GM21717 (cell line): ENCODE data around the gene DIP2C.
"Not testable (repeated sequence)": the region's sequence is repeated elsewhere in the genome, so short reads cannot be mapped to it uniquely, and the experiment has no call there.

Source experiments
- ATAC-seq: cut with Tn5 transposase; IDR thresholded peaks from one replicate; pipeline ENCODE4 v1.9.1; 2021; ENCODE audit warnings: mild to moderate bottlenecking, moderate library complexity; ENCODE audit not compliant: unreplicated experiment

DIP2C gene

DNA sequence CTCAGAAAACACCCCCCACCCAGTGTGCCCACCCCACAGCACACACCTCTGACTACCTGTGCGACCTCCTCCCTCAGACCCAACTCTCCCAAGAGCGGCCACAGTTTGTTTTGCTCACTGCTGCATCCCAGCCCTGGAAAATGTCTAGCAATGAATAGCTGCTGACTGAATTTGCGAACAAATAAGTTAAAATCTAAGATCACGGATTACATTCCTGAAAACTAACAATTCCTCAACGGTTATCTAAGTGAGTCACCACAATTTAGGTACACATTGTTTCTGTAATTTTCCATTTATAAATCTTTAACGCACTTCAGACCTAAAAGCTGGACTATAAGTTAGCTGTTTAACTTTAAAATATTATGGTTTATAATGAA, 319.0 kb downstream of the DIP2C start:
- ATAC-seq, result no peak

DNA sequence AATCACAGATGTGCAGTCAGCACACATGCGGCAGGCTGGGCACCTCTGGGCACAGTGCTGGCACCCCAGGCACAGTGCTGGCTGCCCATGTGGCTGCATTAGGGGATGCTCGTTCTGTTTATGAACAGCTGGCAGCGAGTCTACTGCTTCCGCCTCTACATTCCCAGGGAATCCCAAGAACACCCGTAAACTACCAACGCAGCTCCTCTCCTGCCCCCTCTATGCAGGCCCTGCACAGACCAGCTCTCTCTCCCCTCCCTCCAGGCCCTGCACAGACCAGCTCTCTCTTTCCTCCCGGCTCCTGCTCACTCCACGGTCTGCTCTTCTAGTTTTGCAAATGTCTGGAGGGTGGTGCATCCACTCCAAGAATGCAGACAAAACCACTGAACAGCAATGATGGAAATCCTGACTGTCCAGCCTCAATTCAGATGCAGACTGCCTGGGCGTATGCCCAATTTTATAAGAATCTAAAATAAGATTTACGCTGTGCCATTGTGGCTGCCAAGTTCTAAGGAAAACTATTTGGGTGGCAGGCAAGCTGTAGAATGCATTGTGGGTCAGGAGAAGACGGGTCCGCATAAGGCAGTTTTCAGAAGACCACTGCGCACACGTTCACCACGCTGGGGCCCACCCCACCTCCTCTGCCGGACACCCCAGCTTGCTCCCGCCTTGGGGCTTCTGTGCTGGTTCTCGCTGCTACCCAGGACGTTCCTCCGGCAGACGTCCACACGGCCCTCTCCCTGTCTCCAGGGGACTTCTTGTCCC, 319.6 kb downstream of the DIP2C start:
- no peak for ATAC-seq

DNA sequence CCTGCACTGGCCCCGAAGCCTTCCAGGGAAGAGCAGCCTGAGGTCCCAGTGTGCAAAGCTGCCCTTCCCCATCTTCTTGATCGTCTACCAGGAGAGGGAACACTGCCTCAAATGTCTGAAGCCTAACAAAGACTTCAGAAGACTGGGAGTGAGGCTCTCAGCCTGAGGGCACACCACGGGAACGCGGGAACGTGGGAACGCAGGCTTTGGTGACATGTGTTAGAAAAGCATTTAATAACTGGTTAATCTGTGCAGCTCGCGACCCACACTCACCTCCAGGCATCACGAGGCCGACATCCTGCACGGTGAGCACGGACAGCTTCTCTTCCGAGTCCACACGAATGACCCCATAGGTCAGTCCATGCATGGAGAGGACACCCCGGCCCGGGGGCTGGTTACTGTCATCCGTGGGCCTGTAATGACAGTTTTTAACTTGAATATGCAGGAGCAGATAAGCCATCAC, 320.2 kb downstream of the DIP2C start:
- ATAC-seq, result no peak

DNA sequence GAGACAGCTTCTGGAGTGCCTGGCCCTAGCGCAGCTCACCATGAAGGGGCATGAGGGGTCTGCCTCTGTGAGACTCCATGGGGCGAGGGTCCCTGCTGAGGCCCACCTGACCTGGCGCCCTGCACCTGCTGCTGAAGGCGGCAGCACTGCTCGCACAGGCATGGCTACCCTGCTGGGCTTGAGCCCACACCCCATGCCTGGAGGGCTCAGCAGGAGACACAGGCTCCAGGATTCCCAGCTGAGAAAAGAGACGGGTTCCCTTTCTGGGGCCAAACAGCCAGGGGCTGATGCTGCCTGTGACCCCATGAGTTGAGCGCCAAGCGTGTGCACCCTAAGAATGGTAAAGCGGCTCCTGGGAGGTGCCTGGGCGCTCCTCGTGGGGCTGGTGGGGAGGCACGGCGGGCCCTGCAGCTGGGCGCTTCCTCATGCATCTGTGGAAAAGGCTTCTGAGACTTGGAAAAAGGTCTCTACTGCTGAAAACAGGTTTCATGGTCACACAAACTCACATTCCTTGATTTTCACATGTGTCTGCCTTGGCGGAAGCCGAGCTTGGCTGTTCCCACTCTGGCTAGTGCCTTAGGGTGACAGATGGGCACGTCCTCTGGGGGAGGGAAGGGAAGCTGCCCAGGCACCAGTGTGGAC, 320.8 kb downstream of the DIP2C start:
- ATAC-seq, result no peak

DNA sequence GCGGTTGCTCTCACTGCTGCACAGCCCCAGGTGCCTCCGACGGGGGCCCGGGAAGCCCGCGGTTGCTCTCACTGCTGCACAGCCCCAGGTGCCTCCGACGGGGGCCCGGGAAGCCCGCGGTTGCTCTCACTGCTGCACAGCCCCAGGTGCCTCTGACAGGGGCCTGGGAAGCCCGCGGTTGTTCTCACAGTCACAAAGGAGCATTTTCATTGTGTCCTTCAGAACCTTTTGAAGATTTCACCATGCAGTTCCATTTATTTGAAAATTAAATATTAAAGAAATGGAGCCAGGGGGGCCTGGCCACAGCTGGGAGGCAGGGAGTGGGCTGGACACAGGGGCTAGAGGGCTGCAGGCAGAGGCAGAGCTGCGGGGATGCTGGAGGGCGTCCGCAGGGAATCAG, 321.4 kb downstream of the DIP2C start:
- not testable (repeated sequence) for ATAC-seq

DNA sequence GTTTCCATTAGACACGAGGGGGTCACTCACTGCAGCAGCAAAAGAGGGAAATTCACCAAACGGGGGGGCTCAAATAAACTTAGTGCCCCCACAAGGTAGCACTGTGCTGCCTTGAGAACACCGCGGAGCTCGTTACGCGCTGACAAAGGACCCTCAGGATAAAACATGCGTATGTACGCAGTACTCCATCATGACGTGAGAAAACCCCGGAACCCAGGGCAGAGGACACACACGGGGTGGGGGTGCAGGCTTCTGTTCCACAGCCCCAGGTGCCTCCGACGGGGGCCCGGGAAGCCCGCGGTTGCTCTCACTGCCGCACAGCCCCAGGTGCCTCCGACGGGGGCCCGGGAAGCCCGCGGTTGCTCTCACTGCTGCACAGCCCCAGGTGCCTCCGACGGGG, 321.8 kb downstream of the DIP2C start:
- ATAC-seq, result no peak

DNA sequence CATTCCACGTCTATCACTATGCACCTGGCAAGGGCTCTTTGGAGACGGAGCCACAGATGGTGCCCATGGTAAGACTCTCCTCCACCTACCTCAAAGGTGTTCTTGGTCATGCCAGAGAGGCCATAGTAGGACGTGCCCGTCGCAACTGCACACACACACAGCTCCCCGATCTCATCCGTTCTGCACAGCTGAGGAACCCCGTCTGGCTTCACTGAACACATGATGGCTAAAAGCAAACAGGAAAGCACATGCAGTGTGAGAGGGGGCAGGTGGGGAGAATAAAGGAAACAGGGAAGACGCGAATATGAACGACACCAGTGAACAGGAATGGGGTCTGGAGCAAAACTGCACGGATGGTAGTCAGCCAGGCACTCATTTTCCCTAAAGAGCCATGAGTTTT, 323.3 kb downstream of the DIP2C start:
- no peak for ATAC-seq

DNA sequence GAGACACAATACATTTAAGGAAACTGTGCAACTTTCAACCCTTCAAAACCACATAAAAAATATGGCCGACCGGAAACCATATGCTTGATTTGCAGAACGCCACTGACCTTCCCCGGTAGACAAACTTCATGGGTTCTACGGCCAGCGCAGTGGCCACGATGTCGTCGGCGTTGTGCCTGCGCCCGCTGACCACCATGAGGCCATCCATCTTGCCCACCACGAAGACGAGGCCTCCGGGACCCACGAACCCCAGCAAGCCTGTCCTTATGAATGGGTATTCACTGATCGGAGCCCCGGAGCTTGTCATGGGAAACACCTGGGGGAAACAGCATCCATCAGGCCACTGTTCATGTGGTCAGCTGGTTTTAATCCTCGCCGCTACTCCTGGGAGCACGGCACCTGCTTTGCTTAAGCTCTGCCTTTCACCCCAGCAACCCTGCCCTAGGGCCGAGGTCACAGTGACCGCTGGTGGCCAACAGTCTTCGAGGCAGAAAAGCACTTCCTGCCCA, 325.1 kb downstream of the DIP2C start:
- ATAC-seq, result no peak

DNA sequence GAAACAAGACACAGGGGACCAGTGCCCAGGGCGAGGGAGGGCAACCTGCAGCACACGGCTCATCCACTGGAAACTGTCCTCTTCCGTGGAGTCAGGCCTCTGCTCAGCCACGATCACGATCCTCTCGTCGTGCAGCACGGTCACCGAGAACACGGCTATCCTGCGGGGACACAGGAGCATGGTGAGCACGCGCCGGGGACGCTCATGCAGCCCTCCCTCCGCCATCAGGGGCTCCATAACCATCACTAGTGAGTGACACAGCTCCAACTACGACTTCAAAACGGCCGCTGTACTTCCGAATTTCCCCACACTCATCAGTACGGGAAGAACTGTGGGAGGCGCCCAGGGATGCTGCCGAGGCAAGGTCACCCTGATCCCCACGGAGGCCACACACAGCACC, 326.3 kb downstream of the DIP2C start:
- ATAC-seq, result no peak

DNA sequence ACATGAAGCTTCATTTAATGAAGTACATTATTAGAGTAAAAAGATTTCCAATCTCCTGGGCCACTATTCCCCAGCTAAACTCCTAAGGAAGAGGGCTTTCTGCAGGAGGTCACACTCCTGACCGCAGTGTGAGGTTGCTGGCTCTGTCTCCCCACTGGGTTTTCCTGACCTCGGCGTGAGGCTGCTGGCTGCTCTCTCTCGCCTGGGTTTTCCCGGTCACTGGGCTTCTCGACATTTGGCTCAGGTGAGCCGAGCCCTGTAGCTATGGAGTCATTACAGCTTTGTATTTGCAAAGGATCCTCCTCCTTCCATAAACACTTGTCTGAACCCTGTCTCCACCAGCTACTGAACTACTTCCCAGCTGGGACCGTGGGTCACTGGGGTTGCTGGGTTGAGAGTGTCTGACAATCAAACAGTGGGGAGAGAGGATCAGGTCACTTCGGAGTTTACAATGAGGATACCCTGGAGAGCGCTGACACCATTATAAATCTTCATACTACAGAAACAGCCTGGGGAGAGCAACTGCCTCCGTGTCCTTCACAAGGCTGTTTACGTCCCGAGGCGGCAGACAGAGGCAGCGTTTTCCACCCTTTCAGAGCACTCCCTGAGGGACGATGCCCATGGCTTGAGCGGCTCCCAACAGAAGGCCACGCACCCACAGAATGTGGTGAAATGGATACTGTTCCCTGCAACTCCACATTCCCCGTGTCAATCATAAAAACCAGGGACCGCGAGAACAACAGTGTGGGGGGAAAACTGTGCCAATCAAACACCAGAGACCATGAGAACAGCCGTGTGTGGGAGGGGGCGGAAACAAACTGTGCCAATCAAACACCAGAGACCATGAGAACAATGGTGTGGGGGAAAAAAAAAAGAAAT, 328.0 kb downstream of the DIP2C start:
- ATAC-seq, result no peak

DNA sequence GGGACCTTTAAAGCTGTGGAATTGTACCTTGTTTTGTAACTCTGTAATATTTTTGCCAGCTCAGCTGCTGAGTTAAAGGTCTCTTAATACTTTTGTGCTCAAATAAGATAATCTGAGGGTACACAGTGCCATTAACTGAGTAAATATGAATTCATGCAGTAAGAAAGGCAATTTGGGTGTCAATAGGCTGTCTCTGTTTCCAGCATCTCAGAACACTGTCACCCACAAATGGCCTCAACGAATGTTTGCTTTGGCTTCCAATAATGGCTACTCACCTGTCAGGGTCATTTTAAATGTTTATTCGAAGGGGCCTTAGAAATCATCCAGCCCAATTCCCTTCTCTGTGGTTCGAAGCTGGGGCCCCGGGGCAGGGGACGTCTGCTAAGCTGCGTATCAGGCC, 328.8 kb downstream of the DIP2C start:
- ATAC-seq, result no peak

DNA sequence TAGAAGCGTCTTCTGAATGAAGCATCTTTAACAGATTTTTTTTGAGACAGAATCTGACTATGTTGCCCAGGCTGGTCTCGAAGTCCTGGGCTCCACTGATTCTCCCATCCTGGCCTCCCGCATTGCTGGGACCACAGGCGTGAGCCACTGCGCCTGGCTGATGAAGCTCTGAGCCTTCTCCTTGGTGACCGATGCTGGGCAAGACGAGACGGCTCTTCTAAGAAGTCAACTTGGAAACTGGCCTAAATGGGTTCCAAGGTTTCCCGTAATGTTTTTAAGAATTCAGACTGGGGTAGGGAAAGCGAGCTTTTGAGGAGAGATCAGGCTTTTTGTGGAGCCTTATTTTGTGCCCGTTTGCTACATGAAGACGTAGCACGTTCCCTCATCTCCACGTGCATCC, 329.7 kb downstream of the DIP2C start:
- ATAC-seq, result no peak

DNA sequence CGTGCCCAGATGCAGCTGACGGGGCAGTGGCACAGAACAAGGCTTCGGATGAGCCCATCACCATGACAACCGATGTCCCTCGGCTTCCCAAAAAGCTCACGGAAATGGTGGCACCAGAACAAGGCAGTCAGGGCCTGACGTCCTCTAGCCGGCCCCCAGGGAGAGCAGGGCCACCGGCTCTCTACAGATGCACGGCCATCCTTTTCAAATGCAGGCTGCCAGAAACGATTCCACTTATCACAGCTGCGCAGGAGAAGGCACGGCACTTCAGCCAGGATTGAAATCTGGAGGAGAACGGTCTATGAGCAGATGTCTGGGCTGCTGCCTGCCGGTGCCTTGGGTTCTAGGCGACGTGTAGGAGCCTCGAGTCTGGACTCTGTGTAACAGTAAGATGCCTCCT, 330.4 kb downstream of the DIP2C start:
- no peak for ATAC-seq

DNA sequence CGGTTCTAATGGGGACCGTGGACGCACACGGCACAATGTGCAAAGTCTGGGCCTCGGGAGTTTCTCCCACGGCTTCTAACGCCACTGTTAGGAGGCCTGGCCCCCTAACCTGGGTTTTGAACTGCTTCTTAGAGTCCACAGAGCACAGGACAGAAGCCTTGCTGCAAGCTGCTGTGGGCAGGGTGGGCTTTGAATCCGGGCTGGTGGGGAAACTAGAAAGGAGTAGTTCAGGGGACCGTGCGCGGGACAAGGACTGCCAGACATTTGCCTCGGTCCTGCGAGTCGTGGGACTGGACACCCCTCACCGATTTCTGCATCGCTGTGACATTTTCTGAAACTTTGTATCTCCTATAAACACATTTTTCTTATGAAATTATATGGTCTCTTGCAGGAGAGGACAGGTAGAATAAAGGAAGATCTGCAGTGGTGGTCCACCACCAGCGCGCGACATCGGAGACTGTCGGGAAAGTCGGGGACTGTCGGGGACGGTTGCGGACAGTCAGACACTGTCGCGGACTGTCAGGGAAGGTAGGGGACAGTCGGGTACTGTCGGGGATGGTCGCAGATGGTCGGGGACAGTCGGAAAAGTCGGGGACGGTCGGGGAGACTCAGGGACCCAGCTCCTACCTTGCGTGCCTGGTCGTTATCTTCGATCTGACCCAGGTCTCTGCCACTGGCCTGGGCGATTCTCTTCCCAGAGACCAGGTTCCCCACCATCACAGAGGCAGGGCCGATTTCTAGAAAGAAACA, 332.1 kb downstream of the DIP2C start:
- no peak for ATAC-seq

DNA sequence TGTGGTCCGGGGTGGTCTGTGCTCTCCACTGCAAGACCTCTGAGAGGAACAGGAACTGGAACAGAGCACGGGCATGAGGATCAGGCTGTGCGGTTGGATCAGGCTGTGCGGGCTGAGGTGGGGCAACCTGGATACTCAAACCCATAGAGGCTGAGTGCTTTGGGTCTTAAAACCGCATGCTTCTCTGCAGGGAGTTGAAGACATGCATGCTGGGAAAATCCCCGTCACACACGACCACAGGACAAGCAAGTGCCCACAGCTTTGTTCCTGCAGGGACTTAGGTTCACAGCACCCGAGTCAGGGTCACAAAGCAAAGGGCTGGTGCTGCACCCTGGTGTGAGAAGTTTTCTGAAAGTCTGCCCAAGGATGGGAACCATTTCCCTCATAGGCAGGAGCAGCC, 333.0 kb downstream of the DIP2C start:
- no peak for ATAC-seq

DNA sequence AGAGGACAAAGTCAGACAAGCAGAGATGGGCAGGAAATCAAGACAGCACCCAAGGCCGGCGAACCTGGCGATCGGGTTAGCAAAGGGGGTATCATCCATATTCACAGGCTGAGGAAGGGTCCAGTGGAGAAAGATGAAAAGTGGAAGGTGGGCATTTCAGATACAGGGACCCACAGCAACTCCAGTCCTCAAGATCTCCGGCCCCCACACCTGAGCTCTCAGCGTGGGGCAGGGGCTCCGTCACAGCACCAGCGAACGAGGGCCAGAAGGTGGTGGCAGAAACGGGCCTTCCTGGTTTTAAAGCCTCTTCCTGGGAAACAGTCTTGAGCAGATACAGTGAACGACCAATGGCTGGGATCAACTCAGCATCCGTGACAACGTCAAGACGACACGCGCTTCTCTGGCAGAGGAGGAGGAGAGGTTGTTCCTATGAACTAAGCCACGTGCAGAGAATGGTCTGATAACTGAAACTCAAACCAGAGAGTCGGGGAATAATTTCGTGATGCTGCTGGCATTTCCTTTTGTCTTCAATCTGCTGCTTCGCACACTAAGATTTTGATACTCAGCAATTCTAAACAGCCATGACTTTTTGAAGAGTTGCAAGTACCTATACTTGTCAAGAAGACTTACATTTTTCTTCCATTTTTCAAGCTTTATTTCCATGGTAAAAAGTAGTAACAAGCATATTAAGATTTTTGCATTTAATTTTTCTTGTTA, 334.4 kb downstream of the DIP2C start:
- ATAC-seq, result no peak

DNA sequence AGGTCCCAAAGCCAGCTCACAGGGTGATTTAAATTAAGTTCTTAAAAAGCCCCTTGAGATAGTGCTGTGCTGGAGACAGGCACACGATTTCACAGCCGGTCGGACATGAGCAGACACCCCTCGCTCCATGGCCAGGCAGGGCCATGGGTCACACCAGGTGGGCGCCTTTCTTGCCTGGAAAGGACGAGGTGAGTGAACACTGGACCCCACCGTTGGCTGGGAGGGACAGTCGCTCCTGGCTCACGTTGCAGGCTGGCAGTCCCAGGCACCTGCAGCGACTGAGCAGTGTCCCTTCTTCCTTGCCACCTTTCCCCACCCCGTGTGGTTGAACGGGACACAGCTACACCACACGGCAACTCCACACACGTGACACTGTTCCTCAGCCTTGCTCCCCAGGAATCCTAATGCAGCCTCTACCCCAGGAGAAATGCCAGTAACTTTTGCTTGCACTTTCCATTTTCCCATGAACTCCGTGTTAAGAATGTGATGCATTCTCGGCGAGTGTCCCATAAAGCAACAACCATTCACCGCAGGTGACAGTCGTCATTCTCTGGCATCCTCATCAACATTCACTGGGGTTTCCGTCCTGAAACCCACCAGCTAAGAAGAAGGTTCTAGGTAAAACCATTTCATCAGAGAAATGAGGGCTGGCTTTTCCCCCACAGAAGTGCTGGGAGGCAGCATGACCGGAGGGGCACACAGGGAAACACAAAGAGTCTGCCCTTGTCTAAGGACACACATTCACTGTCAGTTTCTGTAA, 336.8 kb downstream of the DIP2C start:
- ATAC-seq, result no peak

DNA sequence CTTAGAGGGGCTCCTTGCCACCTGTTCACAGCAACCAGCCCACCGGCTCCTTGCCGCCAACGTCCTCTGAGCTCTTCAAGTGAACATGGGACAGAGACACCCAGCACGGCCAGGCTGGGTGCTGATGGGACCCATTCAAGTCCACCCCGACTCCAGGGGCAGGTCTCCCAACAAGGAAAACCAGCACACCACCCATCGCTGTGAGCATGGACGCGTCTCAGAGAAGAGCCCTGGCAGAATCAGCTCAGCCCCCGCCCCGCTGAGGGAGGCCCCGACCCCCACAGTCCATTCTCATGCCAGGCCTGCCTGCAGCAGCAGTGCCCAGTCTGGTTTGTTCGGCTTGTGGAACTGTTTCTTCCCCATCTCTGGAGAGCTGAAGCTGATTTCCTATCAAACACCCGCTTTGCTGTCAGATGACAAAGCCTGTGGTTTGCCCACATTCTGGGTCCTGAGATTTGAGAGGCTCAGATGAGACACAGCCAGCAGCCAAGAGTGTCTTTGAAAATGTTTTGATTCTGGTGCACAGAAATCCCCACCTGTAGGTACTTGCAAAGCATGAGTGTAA, 337.6 kb downstream of the DIP2C start:
- ATAC-seq, result no peak

DNA sequence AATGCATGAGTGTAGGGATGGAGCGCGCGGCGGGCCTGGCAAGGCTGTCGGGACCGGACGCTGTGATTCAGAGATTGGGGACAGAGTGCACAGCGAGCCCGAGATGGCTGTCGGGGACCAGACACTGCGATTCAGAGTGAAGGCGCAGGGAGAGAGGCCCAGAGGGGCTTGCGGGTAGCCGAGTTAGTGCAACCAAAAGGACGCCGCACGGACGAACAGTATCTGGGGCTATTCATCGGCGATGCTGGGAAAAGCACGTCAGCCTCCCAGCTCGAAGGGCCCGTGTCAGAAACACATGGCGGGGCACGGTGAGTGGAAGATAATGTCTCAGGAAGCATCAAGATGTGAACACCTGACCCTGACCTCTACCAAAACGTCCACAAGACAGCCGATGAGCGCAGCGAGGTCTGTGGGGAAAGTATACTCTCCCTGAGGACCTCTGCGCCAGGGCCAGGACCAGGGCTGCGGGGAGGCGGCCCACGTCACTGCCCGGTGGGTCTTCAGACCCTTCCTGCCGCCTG, 338.4 kb downstream of the DIP2C start:
- no peak for ATAC-seq
